Left ventricle myocardium superior (tissue), 1 donor: ENCODE measurements around the gene HNF1A. TPM values are rescaled to one million over a fixed set of nuclear protein-coding genes. Genes with fewer than 3 reads are reported as not detected.
"Not testable (repeated sequence)": the region's sequence is repeated elsewhere in the genome, so short reads cannot be mapped to it uniquely, and the experiment has no call there.

Experiments
- ATAC-seq: fragments of 200-7000 bp; cut with Tn5 transposase; one replicate; pipeline ENCODE4 v1.9.1; 2020; ENCODE audit warnings: mild to moderate bottlenecking, moderate library complexity
- DNase-seq: peaks from one replicate; pipeline ENCODE4 v3.0.0-alpha.2; 2020
- intact Hi-C: fragments of 100-400 bp; cut with micrococcal nuclease; formaldehyde crosslinking; loops from one replicate; pipeline ENCODE4 v1.11.0; 2022
- total RNA-seq: library from RNA; stranded (reverse); fragmentation: NEBNext Ultra II Directional; extraction: Animal tissue kit (Norgen Biotek cat#: 25700); gene quantifications from one replicate; pipeline ENCODE4 v1.2.1, GENCODE V29; 2021
- donor health status: DM: no; HTN: yes; CAD: no; lungs with severe emphysema.

Gene HNF1A
- total RNA-seq, 1 donor from 2014 or later: not detected

DNA sequence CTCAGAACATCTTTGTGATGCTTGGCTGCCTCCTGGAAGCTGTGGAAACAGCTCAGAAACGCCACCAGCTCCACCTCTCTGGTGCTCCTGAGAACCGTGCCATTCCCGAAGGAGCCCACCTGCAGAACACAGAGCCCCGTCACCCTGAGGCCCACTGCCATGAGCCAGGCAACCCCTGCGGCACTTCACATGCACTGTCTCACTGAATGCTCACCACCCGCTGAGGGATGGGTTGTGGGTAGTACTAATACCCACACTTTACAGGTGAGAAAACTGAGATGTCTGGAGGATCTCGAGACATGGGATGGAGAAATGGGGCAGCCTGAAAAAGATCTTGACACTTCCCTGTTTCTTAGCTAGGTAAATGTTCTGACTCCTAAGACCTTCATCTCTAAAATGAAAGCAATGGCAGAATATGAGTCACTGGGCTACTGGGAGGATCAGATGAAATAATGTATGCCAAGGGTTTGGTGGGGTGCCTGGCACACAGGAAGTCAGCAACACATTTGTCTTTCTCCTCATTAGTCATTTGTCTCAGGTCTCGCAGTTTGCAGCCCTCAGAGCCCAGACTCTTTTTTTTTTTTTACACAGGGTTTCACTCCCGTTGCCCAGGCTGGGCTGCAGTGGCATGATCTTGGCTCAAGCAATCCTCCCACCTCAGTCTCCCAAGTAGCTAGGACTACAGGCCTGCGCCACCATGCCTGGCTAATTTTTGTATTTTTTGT is 55.4 kb downstream of the HNF1A start:
- DNase-seq (no peak), ATAC-seq (no peak)
- intact Hi-C loops: no loop called here

GRCh38 chr12:121034616-121035305 is 56.4 kb downstream of the HNF1A start:
- no peak for ATAC-seq
- DNase-seq: no peak
- intact Hi-C loops: no loop called here

DNA sequence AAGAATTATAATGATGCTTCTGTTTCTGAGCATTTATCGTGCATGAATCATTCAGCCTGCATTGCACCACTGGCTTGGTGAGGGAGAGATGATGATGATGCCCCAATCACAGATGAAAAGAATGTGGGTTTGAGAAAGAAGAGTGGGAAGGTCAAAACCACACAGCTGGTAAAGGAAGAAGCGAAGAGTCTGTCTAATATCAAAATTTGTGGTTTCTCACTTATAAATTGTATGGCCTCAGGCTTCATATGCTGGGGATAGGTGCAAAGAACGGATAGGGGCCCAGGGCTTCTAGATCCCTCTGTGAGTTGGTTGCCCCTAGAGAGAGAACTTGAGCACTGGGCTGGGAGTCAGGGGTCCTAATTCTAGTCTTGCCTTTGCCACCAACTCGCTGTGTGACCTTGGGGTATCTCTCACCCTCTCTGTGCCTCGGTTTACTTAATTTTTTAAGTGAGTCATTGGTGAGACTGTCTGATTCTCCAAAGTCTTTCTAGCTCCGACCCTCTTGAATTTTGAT is 58.5 kb downstream of the HNF1A start:
- intact Hi-C loops: no loop called here
- ATAC-seq (no peak), DNase-seq (no peak)

- no peak for DNase-seq
- intact Hi-C loops: no loop called here
- ATAC-seq: peak; percentile 58
These were observed 60.7 kb downstream of the HNF1A start, which contains the start of gene OASL for GRCh38 chr12:121038861-121039668. Gene OASL (minus strand): TSS chr12:121039246. CDS start chr12:121038971, 275 bp downstream.

DNA sequence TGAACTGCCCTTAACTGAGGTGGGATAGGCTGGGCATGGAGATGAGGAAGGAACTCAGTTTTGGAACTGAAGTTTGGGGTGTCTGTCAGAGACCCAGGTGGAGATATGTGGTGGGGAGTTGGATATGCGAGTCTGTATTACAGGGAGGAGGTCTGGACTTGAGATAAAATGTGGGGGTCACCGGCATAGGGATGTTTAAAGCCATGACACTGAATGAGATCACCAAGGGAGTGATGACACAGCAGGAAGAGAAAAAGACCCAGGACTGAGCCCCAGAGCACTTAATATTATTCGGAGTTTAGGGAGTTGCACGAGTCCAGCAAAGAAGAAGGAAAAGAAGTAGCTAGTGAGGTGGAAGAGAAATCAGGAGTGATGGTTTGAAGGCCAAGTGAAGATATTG is 64.7 kb downstream of the HNF1A start:
- intact Hi-C loops: no loop called here
- no peak for ATAC-seq
- no peak for DNase-seq

DNA sequence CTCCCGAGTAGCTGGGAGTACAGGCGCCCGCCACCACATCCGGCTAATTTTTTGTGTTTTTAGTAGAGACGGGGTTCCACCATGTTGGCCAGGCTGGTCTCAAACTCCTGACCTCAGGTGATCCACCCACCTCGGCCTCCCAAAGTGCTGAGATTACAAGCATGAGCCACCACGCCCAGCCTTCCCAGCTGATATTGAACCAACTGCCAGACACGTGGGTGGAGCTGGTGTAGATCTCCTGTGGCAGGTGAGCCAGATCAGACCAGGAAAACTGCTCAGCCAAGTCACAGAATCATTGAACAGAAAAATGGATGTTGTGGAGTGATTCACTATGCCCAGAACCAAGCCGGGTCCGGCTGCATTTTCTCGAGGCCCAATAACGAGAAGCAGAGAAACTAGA is 69.1 kb downstream of the HNF1A start:
- DNase-seq, intact Hi-C loops, ATAC-seq: not testable (repeated sequence)

DNA sequence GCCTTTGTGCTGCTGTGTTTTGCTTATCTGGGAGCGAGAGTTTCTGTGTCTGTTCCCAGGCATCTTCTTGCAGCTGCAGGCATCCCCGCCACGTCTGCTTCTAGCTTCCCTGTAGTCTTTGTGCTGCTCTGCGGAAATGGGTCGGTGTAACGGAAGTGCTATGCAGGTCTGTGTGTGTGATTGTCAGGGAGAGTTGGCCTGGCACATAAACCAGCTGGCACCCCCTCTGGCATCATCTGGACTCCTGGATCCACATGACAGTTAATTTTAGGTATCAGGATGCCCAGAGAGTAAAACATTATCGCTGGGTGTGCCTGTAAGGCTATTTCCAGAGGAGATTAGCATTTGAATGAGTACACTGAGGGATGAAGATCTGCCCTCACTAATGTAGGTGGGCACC is 70.1 kb downstream of the HNF1A start:
- DNase-seq (no peak), ATAC-seq (peak; percentile 57)

GRCh38 chr12:121050725-121051124 is 72.4 kb downstream of the HNF1A start:
- intact Hi-C loops: no loop called here
- ATAC-seq (no peak), DNase-seq (no peak)

More for the DNA sequence above, 70.1 kb downstream of the HNF1A start:
- intact Hi-C loops: no loop called here

Other genes with a start within 250 kb of the HNF1A start
- 34.6 TPM for gene SPPL3, start 74.2 kb upstream of the HNF1A start, total RNA-seq
- gene C12orf43, start 37.9 kb downstream of the HNF1A start, total RNA-seq: 8.7 TPM
- 0.55 TPM for gene OASL, start 60.7 kb downstream of the HNF1A start, total RNA-seq
- gene P2RX7, start 154.3 kb downstream of the HNF1A start, total RNA-seq: 1.9 TPM
- 4.9 TPM for gene P2RX4, start 231.6 kb downstream of the HNF1A start, total RNA-seq